Right kidney (tissue), 1 donor: ENCODE data around the gene CAMSAP3.
"Not testable (repeated sequence)": the region's sequence is repeated elsewhere in the genome, so short reads cannot be mapped to it uniquely, and the experiment has no call there.

ENCODE experiments used
- DNase-seq: peaks from one replicate; pipeline ENCODE4 v3.0.0-alpha.2; 2016

CAMSAP3 gene

GRCh38 chr19:7632340-7633203, 36.9 kb downstream of the CAMSAP3 start:
- no peak for DNase-seq

- no peak for DNase-seq
These were observed 38.0 kb downstream of the CAMSAP3 start, which contains the start of gene PCP2 for GRCh38 chr19:7633698-7634097. PCP2 (minus strand) TSS chr19:7633719; CDS start chr19:7633457, 262 bp downstream.

- DNase-seq: no peak
These were observed 40.0 kb downstream of the CAMSAP3 start for GRCh38 chr19:7635670-7636069.

- DNase-seq: no peak
These were observed 40.6 kb downstream of the CAMSAP3 start for GRCh38 chr19:7636317-7636690.

GRCh38 chr19:7636691-7637373, 41.2 kb downstream of the CAMSAP3 start, which contains the start of gene STXBP2:
STXBP2 (plus strand) TSS chr19:7637110; CDS start chr19:7637150, 40 bp downstream.
- peak; percentile 57 for DNase-seq

GRCh38 chr19:7637374-7638256, 42.0 kb downstream of the CAMSAP3 start:
- peak; percentile 37 for DNase-seq

GRCh38 chr19:7638802-7639465, 43.3 kb downstream of the CAMSAP3 start:
- DNase-seq: no peak

- no peak for DNase-seq
These were observed 44.2 kb downstream of the CAMSAP3 start for GRCh38 chr19:7639863-7640348.

- DNase-seq: no peak
These were observed 45.1 kb downstream of the CAMSAP3 start for GRCh38 chr19:7640803-7641202.

- no peak for DNase-seq
These were observed 45.9 kb downstream of the CAMSAP3 start for GRCh38 chr19:7641290-7642276.

- DNase-seq: no peak
These were observed 46.8 kb downstream of the CAMSAP3 start for GRCh38 chr19:7642295-7643030.

- no peak for DNase-seq
These were observed 47.4 kb downstream of the CAMSAP3 start for GRCh38 chr19:7643031-7643415.

- not testable (repeated sequence) for DNase-seq
These were observed 48.2 kb downstream of the CAMSAP3 start for GRCh38 chr19:7643629-7644549.

GRCh38 chr19:7644550-7644877, 48.9 kb downstream of the CAMSAP3 start:
- DNase-seq: no peak

- no peak for DNase-seq
These were observed 49.5 kb downstream of the CAMSAP3 start for GRCh38 chr19:7645163-7645562.

- DNase-seq: no peak
These were observed 50.2 kb downstream of the CAMSAP3 start for GRCh38 chr19:7645656-7646425.

GRCh38 chr19:7646426-7646700, 50.7 kb downstream of the CAMSAP3 start:
- no peak for DNase-seq

GRCh38 chr19:7647156-7647555, 51.5 kb downstream of the CAMSAP3 start:
- no peak for DNase-seq
